PC-9 (cell line): ENCODE measurements around the gene MAGEB4. TPM values are rescaled to one million over a fixed set of nuclear protein-coding genes. Genes with fewer than 3 reads are reported as not detected.

Experiments
- BruUV-seq: library from RNA; stranded (reverse); fragments of 400-500 nt; replicated peaks from 2 replicates; lab custom pipeline; 2021; lab: Mats Ljungman, UMichigan
- CTCF ChIA-PET: fragments of 300-600 bp; sonication (Branson Sonifier 250); formaldehyde crosslinking; loops from one replicate; lab custom pipeline; 2022; ENCODE audit warnings: antibody characterized with exemption; lab: Charles Lee
- POLR2A ChIA-PET: fragments of 300-600 bp; sonication (Branson Sonifier 250); formaldehyde crosslinking; loops from one replicate; lab custom pipeline; 2022; ENCODE audit warnings: antibody characterized with exemption; ENCODE audit not compliant: unreplicated experiment; lab: Charles Lee
- DNase-seq, 2 experiments: peaks; one replicate each; pipeline versions ENCODE4 v3.0.0 to v3.0.0-alpha.2; 2015 to 2022; ENCODE audit warnings: mixed read lengths in 1 of 2
- H2AFZ ChIP-seq: fragments of 200-600 bp; sonication (generic); 2 replicates; pipeline ENCODE4 v1.8.1; 2017; ENCODE audit warnings: antibody characterized with exemption
- H3F3A ChIP-seq: fragments of 200-600 bp; sonication (generic); 2 replicates; pipeline ENCODE4 v1.8.1; 2017; ENCODE audit warnings: antibody characterized with exemption, mild to moderate bottlenecking, low read depth; ENCODE audit not compliant: insufficient read depth
- H3K27ac ChIP-seq: fragments of 200-600 bp; sonication (generic); 2 replicates; pipeline ENCODE4 v1.6.1; 2016; ENCODE audit warnings: mixed run types
- H3K27me3 ChIP-seq: fragments of 200-600 bp; sonication (generic); 2 replicates; pipeline ENCODE4 v1.6.1; 2016; ENCODE audit warnings: low read depth, mixed run types; ENCODE audit not compliant: insufficient read depth
- H3K36me3 ChIP-seq: fragments of 200-600 bp; sonication (generic); 2 replicates; pipeline ENCODE4 v1.6.1; 2016; ENCODE audit warnings: low read depth, mixed run types
- H3K4me1 ChIP-seq: fragments of 200-600 bp; sonication (generic); replicated peaks from 2 replicates; pipeline ENCODE4 v1.6.1; 2016; ENCODE audit warnings: mixed run types; ENCODE audit not compliant: insufficient read depth
- H3K4me2 ChIP-seq: fragments of 200-600 bp; sonication (generic); 2 replicates; pipeline ENCODE4 v1.6.1; 2017; ENCODE audit warnings: mixed run types
- H3K4me3 ChIP-seq: fragments of 200-600 bp; sonication (generic); 2 replicates; pipeline ENCODE4 v1.6.1; 2016; ENCODE audit warnings: mixed run types
- H3K79me2 ChIP-seq: fragments of 200-600 bp; sonication (generic); 2 replicates; pipeline ENCODE4 v1.6.1; 2017; ENCODE audit warnings: low read depth, mixed run types
- H3K9me2 ChIP-seq: fragments of 200-600 bp; sonication (generic); 2 replicates; pipeline ENCODE4 v1.8.1; 2017; ENCODE audit warnings: mild to moderate bottlenecking; ENCODE audit not compliant: insufficient read depth
- H3K9me3 ChIP-seq: fragments of 200-600 bp; sonication (generic); 2 replicates; pipeline ENCODE4 v1.8.1; 2016; ENCODE audit warnings: low read depth; ENCODE audit not compliant: insufficient read depth
- H4K20me1 ChIP-seq: fragments of 200-600 bp; sonication (generic); 2 replicates; pipeline ENCODE4 v1.8.1; 2017; ENCODE audit not compliant: insufficient read depth
- CTCF ChIP-seq: fragments of 200-600 bp; sonication (generic); conservative IDR thresholded peaks from 2 replicates; pipeline ENCODE4 v1.6.1; 2017; ENCODE audit warnings: mixed run types, antibody characterized with exemption, mild to moderate bottlenecking, moderate library complexity
- EZH2 ChIP-seq: fragments of 200-600 bp; sonication (generic); IDR thresholded peaks from 2 replicates; pipeline ENCODE4 v1.8.0; 2017; ENCODE audit warnings: antibody characterized with exemption, low read depth
- intact Hi-C: fragments of 100-400 bp; cut with micrococcal nuclease; formaldehyde crosslinking; loops from one replicate; pipeline ENCODE4 v1.10.0; 2022; ENCODE audit not compliant: unreplicated experiment
- total RNA-seq: library from RNA; stranded (reverse); gene quantifications from 2 replicates; pipeline ENCODE4 v1.2.3, GENCODE V29; 2021

Gene MAGEB4
- total RNA-seq, 1 experiment from 2014 or later: not detected

DNA sequence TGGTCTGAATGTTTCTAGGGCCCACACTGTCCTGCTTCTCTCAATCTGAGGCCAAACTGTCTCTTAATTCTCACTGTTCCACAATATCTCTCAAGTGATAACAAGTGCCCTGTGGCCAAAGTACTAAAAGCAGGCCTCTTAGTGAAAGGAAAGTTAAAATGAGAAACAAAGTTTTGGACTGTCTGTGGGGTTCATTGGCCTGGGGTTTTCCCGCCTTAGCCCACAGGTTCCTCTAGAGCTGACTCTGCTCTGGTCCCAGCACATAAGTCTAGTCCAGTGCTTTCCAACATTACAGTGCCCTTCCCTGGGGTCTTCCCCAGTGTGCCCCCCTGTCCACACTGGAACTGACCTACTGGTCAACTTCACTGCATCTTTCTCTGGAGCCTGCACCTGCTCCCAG is 11.5 kb downstream of the MAGEB4 start:
- TF ChIP-seq CTCF: no peak
- TF ChIP-seq EZH2: no peak
- Histone ChIP-seq H3K4me1 (no peaks in the 10 kb centered on the region), H2AFZ (no peak overlapping the region), H3K9me3 (no peaks in the 10 kb centered on the region), H3K36me3 (no peaks in the 10 kb centered on the region), H3K4me3 (no peak overlapping the region), H3K27me3 (no peaks in the 10 kb centered on the region), H3K4me2 (no peak overlapping the region), H3K9me2 (no peaks in the 10 kb centered on the region), H3K27ac (no peak overlapping the region), H3F3A (no peaks in the 10 kb centered on the region), H3K79me2 (no peaks in the 10 kb centered on the region), H4K20me1 (no peaks in the 10 kb centered on the region)
- POLR2A ChIA-PET: no interaction called here
- CTCF ChIA-PET: no interaction called here
- DNase-seq: no peak
- no TSS peak for BruUV-seq
- intact Hi-C loops: no loop called here

GRCh38 chrX:30259927-30260326 is 18.1 kb downstream of the MAGEB4 start:
- H3K9me2 ChIP-seq: no peaks in the 10 kb centered on the region
- TF ChIP-seq EZH2: no peak
- no peak for TF ChIP-seq CTCF
- H3K27ac ChIP-seq: no peak overlapping the region
- no peaks in the 10 kb centered on the region for H3K36me3 ChIP-seq
- H3K4me2 ChIP-seq: no peak overlapping the region
- H3F3A ChIP-seq: no peaks in the 10 kb centered on the region
- no peak overlapping the region for H3K4me3 ChIP-seq
- no peaks in the 10 kb centered on the region for H3K27me3 ChIP-seq
- no peaks in the 10 kb centered on the region for H3K4me1 ChIP-seq
- intact Hi-C loops: no loop called here
- H3K79me2 ChIP-seq: no peaks in the 10 kb centered on the region
- no peaks in the 10 kb centered on the region for H4K20me1 ChIP-seq
- no peaks in the 10 kb centered on the region for H3K9me3 ChIP-seq
- BruUV-seq: no TSS peak
- no peak for DNase-seq
- H2AFZ ChIP-seq: no peak overlapping the region
- ChIA-PET CTCF (no interaction called here), POLR2A (no interaction called here)

DNA sequence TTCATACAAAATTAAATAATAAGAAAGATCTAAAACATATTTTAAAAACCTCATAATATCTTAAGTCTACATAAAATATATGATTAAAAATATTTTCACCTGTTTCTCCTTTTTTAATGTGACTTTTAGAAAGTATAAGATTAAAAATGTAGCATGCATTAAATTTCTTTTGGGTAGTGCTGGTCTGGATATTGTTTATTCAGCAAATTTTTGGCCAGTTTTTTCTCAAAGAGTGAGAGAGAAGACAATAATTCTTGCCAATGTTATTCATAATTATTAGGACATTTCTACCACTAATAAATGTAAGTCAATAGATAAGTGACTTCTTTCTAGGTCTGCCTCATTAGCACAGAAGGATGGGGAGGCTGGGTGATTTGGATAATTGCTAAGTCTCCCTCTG is 19.2 kb downstream of the MAGEB4 start:
- no peaks in the 10 kb centered on the region for H3K36me3 ChIP-seq
- ChIA-PET POLR2A (no interaction called here), CTCF (no interaction called here)
- H3K9me2 ChIP-seq: no peaks in the 10 kb centered on the region
- H3F3A ChIP-seq: no peaks in the 10 kb centered on the region
- H3K9me3 ChIP-seq: no peaks in the 10 kb centered on the region
- H2AFZ ChIP-seq: no peak overlapping the region
- H3K79me2 ChIP-seq: no peaks in the 10 kb centered on the region
- no TSS peak for BruUV-seq
- TF ChIP-seq EZH2: no peak
- no peak for TF ChIP-seq CTCF
- H3K27me3 ChIP-seq: no peaks in the 10 kb centered on the region
- DNase-seq: no peak
- no peak overlapping the region for H3K27ac ChIP-seq
- no peak overlapping the region for H3K4me3 ChIP-seq
- H4K20me1 ChIP-seq: no peaks in the 10 kb centered on the region
- H3K4me2 ChIP-seq: no peak overlapping the region
- intact Hi-C loops: no loop called here
- no peaks in the 10 kb centered on the region for H3K4me1 ChIP-seq
